Epithelial cell of proximal tubule (primary cell): ENCODE data around the gene TNPO2. TPM values are rescaled to one million over a fixed set of nuclear protein-coding genes. Genes with fewer than 3 reads are reported as not detected.

Source experiments
- DNase-seq: peaks from one replicate; pipeline ENCODE4 v3.0.0-alpha.2; 2011; ENCODE audit warnings: low read depth
- H3K4me3 ChIP-seq: 2 replicates; pipeline ENCODE4 v1.5.1; 2011; ENCODE audit warnings: low read depth, mild to moderate bottlenecking, low read length
- CTCF ChIP-seq: conservative IDR thresholded peaks from 2 replicates; pipeline ENCODE4 v1.5.1; 2012; ENCODE audit warnings: low read depth, mild to moderate bottlenecking, low read length
- total RNA-seq: library from RNA; depleted of rRNA; stranded (reverse); fragments of >200 nt; gene quantifications from 2 replicates; pipeline ENCODE4 v1.2.3, GENCODE V29; 2015

TNPO2 gene
- total RNA-seq, 1 donor from 2014 or later: 21.9 TPM

- no peak for TF ChIP-seq CTCF
- DNase-seq: no peak
These were observed 47.8 kb downstream of the TNPO2 start for GRCh38 chr19:12675940-12676339.

GRCh38 chr19:12675399-12675798, 48.3 kb downstream of the TNPO2 start:
- no peak overlapping the region for H3K4me3 ChIP-seq
- TF ChIP-seq CTCF: no peak
- DNase-seq: no peak

More at GRCh38 chr19:12675940-12676339, 47.8 kb downstream of the TNPO2 start:
- H3K4me3 ChIP-seq: no peak overlapping the region

GRCh38 chr19:12672744-12673143, 51.0 kb downstream of the TNPO2 start:
- no peak overlapping the region for H3K4me3 ChIP-seq
- DNase-seq: no peak
- no peak for TF ChIP-seq CTCF

- no peak for TF ChIP-seq CTCF
- no peak for DNase-seq
These were observed 53.4 kb downstream of the TNPO2 start for GRCh38 chr19:12670159-12670928.

GRCh38 chr19:12669270-12670158, 54.2 kb downstream of the TNPO2 start:
- DNase-seq: peak; percentile 76
- no peak for TF ChIP-seq CTCF
- peak overlapping the region; percentile 97 for H3K4me3 ChIP-seq

More at GRCh38 chr19:12670159-12670928, 53.4 kb downstream of the TNPO2 start:
- peak overlapping the region; percentile 97 for H3K4me3 ChIP-seq

- H3K4me3 ChIP-seq: peak overlapping the region; percentile 97
- DNase-seq: no peak
- no peak for TF ChIP-seq CTCF
These were observed 54.8 kb downstream of the TNPO2 start for GRCh38 chr19:12668932-12669269.
